Loucy (cell line): ENCODE data around the gene WFDC12.

Source experiments
- EZH2phosphoT487 ChIP-seq: fragments of 200-600 bp; IDR thresholded peaks from 2 replicates; pipeline ENCODE4 v1.6.1; 2018; ENCODE audit warnings: antibody characterized with exemption, mild to moderate bottlenecking, moderate library complexity, borderline replicate concordance
- TF ChIP-seq, protein P1 (sequence below): fragments of 200-600 bp; sonication (generic); conservative IDR thresholded peaks from 2 replicates; pipeline ENCODE4 v1.5.1; 2014; ENCODE audit warnings: mild to moderate bottlenecking, antibody characterized with exemption, low read length

DNA sequence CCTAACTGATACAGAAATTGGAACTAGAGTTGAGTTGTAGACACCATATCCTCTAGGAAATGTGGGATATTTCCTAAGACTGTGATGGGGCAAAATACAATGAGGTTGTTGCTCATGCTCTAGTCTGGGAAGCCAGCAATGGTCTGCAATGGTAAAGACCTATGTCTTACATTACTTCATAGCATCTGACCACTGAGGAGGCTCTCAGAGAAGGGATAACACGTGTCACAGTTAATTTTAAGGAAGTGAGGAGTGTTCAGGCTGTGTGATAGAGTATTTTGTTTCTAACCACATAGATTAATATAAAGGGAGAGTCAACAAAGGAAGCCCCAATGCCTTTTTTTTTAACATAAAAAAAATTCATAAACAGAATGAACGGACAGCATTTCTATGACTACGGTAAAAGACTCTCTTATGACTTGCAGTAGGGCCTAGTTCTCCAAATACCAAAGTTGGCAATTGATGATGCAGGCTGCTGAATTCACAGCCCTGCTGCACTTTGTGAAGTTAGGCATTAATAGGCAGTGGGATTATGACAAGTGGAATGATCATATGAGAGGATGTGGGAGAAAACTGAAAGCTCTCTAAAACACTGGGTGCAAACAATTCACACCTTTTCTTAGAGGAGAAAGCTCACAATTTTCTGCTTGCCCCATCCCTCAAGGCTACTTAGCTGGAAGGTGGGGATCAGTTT lies 37.0 kb downstream of the WFDC12 start:
- TF ChIP-seq, protein P1, sequence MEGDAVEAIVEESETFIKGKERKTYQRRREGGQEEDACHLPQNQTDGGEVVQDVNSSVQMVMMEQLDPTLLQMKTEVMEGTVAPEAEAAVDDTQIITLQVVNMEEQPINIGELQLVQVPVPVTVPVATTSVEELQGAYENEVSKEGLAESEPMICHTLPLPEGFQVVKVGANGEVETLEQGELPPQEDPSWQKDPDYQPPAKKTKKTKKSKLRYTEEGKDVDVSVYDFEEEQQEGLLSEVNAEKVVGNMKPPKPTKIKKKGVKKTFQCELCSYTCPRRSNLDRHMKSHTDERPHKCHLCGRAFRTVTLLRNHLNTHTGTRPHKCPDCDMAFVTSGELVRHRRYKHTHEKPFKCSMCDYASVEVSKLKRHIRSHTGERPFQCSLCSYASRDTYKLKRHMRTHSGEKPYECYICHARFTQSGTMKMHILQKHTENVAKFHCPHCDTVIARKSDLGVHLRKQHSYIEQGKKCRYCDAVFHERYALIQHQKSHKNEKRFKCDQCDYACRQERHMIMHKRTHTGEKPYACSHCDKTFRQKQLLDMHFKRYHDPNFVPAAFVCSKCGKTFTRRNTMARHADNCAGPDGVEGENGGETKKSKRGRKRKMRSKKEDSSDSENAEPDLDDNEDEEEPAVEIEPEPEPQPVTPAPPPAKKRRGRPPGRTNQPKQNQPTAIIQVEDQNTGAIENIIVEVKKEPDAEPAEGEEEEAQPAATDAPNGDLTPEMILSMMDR = no peak
- TF ChIP-seq EZH2phosphoT487 = no peak
